Thyroid gland (tissue), 4 donors: ENCODE results near the gene GTF3C2.

Source experiments
- POLR2A ChIP-seq, 2 donors: fragments of 450-650 bp; IDR thresholded peaks; one replicate each; pipeline ENCODE4 v1.6.1; 2017; ENCODE audit warnings: antibody characterized with exemption in 2 of 2, mild to moderate bottlenecking in 2 of 2, moderate library complexity in 1 of 2
- TF ChIP-seq, protein P1 (sequence below), 6 experiments: fragments of 200-600 bp in 3 of 6; fragments of 450-650 bp in 3 of 6; sonication (generic) in 3 of 6; IDR thresholded peaks; one replicate each; pipeline ENCODE4 v1.5.1; 2016 to 2019; ENCODE audit warnings: antibody characterized with exemption in 6 of 6, mild to moderate bottlenecking in 2 of 6, inconsistent platforms in 1 of 6, moderate library complexity in 1 of 6

- TF ChIP-seq, protein P1, sequence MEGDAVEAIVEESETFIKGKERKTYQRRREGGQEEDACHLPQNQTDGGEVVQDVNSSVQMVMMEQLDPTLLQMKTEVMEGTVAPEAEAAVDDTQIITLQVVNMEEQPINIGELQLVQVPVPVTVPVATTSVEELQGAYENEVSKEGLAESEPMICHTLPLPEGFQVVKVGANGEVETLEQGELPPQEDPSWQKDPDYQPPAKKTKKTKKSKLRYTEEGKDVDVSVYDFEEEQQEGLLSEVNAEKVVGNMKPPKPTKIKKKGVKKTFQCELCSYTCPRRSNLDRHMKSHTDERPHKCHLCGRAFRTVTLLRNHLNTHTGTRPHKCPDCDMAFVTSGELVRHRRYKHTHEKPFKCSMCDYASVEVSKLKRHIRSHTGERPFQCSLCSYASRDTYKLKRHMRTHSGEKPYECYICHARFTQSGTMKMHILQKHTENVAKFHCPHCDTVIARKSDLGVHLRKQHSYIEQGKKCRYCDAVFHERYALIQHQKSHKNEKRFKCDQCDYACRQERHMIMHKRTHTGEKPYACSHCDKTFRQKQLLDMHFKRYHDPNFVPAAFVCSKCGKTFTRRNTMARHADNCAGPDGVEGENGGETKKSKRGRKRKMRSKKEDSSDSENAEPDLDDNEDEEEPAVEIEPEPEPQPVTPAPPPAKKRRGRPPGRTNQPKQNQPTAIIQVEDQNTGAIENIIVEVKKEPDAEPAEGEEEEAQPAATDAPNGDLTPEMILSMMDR (IDR thresholded peaks at IDR 0.05): no peak
- TF ChIP-seq POLR2A (IDR thresholded peaks at IDR 0.05): no peak
These were observed 6.3 kb upstream of the GTF3C2 start for GRCh38 chr2:27362678-27363420.
